Measurements from ENCODE around the gene PCMTD2. TPM values are rescaled to one million over a fixed set of nuclear protein-coding genes. Genes with fewer than 3 reads are reported as not detected.

PCMTD2 gene
- total and polyA plus RNA-seq, 2 of the 8 experiments (the other 6 are each of a cell fraction or from before 2014, with no cell fraction given), result 21.4 to 55.1 TPM

DNA sequence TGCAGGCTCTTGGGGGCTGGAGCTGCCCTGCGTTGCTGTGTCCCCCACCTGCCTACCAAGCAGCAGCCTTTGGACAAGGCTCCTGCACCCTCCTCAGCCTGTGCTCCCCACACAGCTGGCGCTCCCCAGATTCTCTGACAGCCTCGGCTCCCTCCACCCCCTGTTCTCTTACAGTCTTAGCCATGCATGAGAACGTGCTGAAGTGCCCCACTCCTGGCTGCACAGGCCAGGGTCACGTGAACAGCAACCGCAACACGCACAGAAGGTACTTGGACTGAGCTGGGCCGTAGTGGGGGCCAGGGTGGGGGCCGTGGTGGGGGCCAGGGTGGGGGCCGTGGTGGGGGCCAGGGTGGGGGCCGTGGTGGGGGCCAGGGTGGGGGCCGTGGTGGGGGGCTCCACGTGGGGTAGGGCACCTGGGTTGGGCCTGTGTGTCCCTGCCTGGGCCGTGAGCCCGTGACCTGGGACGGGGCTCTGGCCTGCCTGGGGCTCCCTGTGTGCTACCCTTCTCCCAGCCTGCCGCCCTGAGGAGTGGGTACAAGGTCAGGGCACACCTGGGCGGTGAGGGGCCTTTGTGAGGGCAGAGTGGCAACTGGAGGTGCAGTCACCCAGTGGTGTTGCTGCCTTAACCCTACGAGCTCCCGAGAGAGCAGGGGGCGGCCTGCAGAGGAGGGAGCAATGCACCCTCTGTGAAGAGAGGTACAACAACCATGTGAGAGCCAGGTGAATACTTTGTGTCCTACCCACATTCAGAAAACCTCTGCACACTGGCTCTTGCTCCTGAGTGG is 43.5 kb upstream of the PCMTD2 start (continued):
- TF ChIP-seq RXRA (IDR thresholded peaks at IDR 0.05; ENCODE audit: insufficient read depth, low read depth, low read length) (no peak), CBX8 (IDR thresholded peaks at IDR 0.05; ENCODE audit: borderline replicate concordance, low read depth, low read length) (no peak), PHF8 (conservative IDR thresholded peaks at IDR 0.05; ENCODE audit: low read depth, low read length) (no peak), SP2 (IDR thresholded peaks at IDR 0.05; ENCODE audit: low read length) (no peak), BRCA1 (IDR thresholded peaks at IDR 0.05; ENCODE audit: low read depth, low read length) (no peak), SIRT6 (IDR thresholded peaks at IDR 0.05; ENCODE audit: low read length) (no peak)
